Globus pallidus (tissue), 1 donor: ENCODE results near the gene TEKT5.
"Not testable (repeated sequence)": the region's sequence is repeated elsewhere in the genome, so short reads cannot be mapped to it uniquely, and the experiment has no call there.

Experiments used
- DNase-seq: peaks from one replicate; pipeline ENCODE4 v3.0.0-alpha.2; 2015; ENCODE audit warnings: low spot score

Gene TEKT5

DNA sequence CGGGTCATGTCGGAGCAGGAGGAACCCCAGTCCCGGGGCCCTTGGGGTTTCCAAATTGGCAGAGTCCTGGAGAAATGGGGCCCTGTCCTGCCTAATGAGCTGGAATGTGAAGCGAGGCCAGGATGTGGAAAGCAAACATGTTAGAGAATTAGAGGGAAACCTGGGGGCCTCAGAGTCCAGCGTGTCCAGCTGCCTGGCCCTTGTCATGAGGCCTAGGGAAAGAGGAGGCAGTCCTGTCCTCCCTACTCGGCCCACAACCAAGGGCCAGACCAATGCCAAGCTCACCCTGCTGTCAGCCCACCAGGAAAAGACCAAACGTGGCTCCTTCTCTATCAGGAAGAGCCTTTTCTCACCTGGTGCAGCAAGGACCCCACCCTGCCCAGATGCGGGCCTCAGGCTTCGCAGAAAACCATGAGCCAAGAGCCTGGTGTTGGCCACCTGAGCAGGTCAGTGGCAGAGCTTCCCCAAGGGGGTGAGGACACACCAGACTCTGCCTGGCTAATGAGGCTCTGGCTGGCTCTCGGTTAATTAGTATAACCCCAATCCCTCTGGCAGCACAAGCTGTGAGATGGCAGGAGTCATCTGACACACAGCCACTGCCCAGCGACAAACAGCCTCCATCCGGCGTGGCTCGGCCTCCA, 10.1 kb downstream of the TEKT5 start:
- no peak for DNase-seq

GRCh38 chr16:10683170-10683569, 11.6 kb downstream of the TEKT5 start:
- DNase-seq, result no peak

DNA sequence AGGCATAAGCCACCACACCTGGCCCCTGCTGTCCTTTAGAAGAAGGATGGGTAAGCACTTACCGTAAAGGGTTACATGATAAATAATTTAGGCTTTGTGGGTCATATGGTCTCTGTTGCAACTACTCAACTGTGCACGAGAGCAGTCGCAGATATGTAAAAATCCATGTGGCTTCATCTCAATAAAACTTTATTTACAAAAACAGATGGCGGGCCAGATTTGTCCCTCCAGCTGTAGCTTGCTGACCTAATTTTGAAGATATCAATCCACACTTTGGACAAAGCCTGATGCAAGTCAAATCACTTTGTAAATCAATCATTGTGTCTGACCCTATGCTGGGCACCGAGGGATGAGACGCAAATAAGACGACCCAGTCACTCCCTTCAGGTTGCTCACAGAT, 12.1 kb downstream of the TEKT5 start:
- no peak for DNase-seq

GRCh38 chr16:10681310-10682308, 13.1 kb downstream of the TEKT5 start:
- no peak for DNase-seq

- DNase-seq, result no peak
Measured at GRCh38 chr16:10679921-10680320, 14.8 kb downstream of the TEKT5 start.

GRCh38 chr16:10679441-10679840, 15.3 kb downstream of the TEKT5 start:
- DNase-seq, result not testable (repeated sequence)

DNA sequence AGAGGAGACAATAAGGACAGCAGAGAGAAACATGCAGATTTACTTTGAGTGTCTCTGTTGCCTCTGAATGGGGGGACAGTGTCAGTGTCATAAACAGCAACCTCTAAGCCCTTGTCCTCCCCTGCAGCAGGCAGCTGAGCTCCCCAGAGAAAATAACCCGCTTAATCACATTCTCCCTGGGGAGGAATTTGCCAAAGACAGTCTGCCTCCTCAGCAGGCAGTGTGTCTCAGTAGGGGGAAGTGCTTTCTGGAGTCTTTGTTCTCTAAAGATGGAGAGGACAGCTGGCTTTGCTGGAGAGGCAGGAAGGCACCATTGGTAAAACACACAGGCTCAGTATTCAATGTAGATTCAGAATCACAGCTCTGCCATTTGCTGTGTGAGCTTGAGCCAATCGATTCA, 16.1 kb downstream of the TEKT5 start:
- no peak for DNase-seq

GRCh38 chr16:10676284-10676683, 18.4 kb downstream of the TEKT5 start:
- DNase-seq, result no peak

DNA sequence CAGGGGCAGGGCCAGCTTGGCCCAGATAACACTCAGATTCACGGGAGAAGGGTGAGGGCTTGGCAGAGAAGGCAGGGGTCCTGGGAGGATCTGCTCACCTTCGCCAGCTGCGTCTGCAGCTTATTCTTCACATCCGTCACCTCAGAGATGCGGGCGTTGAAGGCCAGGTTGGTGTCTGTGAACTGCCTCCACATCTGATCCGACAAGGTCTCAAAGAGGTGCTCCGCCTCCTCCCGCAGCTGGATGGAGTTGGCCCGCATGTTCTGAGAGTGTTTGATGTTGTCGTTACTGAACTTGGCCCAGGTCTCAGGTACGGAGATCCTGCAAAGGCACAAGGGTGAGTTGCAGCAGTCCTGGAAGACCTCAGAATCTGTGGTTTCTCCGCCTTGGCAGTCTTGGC, 18.9 kb downstream of the TEKT5 start:
- no peak for DNase-seq

- no peak for DNase-seq
Measured at GRCh38 chr16:10675216-10675615, 19.5 kb downstream of the TEKT5 start.

DNA sequence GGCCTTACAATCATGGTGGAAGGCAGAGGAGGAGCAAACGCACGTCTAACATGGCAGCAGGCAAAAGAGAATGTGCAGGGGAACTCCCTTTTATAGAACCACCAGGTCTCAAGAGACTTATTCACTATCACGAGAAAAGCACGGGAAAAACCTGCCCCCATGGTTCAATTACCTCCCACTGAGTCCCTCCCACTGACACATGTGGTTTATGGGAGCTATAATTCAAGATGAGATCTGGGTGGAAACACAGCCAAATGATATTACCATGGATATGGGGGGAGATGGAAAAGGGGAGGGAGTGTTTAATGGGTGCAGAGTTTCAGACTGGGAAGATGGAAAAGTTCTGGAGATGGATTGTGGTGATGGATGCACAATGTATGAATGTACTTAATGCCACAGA, 23.0 kb downstream of the TEKT5 start:
- DNase-seq, result no peak

GRCh38 chr16:10669791-10670190, 24.9 kb downstream of the TEKT5 start:
- no peak for DNase-seq

GRCh38 chr16:10668322-10669045, 26.2 kb downstream of the TEKT5 start:
- peak; percentile 51 for DNase-seq

GRCh38 chr16:10667239-10667638, 27.5 kb downstream of the TEKT5 start:
- DNase-seq, result no peak

DNA sequence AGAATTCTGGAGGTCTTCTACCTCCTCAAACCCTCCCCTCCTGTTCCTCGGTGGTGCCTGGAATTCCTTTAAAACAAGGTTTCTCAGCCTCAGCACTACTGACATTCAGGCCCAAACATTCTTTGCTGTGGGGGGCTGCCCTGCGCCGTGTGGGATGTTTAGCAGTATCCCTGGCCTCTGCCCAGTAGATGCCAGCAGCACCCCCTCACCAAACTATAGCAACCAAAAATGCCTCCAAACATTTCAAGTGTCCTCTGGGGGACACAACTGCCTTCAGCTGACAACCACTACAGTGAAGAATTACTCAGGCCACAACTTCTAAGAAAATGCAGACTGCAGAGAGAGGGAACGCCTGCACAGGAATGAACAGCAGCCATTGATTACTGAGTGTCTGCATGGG, 28.4 kb downstream of the TEKT5 start:
- DNase-seq, result no peak

DNA sequence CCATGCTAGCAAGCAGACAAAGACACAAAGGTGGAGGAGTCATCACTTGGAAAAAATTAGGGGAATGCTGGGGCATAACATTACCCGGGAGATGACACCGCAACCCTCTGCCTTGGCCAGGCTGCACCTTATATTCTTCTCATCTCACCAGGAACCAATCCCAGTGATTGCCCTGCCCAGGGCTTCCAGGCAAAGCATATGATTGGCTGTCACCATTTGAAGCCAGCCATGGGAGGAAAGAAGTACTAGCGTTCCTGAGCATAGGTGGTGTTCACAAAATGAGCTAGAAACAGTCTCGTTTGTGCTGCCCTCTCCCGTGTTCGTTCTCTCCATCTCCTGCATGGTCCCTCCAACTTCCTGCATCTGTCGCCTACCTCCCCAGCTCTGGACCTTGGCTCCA, 29.6 kb downstream of the TEKT5 start:
- no peak for DNase-seq

DNA sequence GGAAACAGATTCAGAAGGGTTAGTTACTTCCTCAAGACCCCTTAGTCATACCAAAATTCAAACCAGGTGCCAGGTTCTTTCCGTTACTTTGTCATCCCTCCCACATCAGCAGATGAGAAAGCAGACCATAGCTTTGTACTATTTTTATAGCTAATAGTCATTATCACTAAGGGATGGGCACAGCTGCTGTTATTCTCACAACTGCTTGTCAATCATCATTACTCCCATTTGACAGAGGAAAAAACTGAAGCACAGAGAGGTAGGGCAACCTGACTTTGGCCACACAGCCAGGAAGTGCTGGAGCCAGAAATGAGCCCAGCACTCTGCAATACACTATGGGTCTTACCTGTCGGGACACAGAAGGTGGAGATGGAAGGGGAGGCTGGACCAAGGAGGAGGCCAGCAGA, 30.0 kb downstream of the TEKT5 start:
- no peak for DNase-seq

DNA sequence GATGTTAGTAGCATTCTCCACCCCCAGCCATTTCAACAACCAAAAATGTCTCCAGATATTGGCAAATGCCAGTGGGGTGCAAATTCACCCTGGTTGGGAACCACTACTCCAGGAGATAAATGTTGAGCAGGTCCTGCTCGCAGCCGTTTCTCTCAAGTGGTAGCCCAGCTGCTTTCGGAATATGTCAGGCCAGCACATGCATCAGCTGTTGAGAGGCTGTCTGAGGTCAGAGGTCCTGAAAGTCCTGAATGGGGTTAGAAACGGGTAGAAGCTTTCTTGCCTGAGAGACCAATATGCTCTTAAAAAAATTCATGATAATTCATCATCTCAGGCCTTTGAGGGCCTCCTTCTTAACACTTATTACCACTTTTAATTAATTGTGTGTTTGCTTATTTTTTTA, 31.0 kb downstream of the TEKT5 start:
- DNase-seq, result no peak

- peak; percentile 11 for DNase-seq
Measured at GRCh38 chr16:10663146-10663545, 31.6 kb downstream of the TEKT5 start.

- DNase-seq, result no peak
Measured at GRCh38 chr16:10662212-10662611, 32.5 kb downstream of the TEKT5 start.

DNA sequence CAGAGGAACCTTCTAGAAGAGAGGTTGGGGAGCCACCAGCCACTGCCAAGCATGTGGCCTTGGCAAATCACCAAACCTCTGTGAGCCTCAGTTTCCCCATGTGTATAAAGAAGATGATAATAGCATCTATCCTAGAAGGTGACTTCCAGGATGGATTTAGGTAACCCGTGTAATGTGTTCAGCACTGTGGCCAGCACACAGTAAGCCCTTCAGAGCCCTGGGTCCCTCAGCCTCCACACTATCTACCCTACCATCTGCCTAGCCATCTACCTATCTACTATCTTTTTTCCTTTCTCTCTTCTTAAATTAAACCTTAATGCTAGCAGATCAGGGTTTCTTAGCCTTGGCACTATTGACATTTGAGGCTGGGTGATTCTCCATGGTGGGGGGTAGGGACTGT, 33.0 kb downstream of the TEKT5 start:
- no peak for DNase-seq

DNA sequence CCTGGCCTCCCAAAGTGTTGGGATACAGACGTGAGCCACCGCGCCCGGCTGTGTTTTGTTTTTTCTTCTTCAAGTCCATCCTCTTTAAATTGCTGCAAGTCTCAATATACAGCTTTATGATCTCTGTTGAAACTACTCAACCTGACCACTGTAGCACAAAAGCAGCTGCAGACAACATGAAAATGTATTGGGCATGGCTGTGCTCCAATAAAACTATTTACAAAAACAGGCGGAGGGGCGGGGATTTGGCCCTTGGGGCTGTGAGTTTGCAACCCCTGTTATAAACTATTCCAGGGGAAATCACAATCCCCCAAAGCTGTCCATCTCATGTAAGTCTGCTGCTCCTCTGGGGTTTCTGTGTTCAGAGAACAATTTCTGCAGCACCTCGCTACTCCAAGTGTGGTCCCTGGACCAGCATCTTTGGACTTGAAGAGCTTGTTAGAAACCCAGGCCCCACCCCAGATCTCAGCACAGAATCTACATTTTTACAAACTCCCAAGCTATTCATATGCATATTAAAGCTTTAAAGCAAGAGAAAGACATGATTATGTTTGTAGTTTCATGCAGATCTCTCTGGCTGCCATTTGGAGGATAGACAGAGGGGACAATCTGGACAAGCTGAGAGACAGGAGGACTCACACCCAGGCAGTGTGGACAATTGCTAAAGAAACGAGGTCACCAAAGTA, 33.6 kb downstream of the TEKT5 start:
- no peak for DNase-seq
